Measurements from ENCODE around the gene SLCO2A1.

SLCO2A1 gene

GRCh38 chr3:133894353-133895207, 135.1 kb downstream of the SLCO2A1 start:
- no peak for DNase-seq

- DNase-seq: no peak
Measured at GRCh38 chr3:133893683-133894352, 135.9 kb downstream of the SLCO2A1 start.

- no peak for DNase-seq
Measured at GRCh38 chr3:133892541-133893231, 137.0 kb downstream of the SLCO2A1 start.

GRCh38 chr3:133891662-133892378, 137.9 kb downstream of the SLCO2A1 start:
- no peak for DNase-seq

- DNase-seq: no peak
Measured at GRCh38 chr3:133890972-133891644, 138.6 kb downstream of the SLCO2A1 start.

GRCh38 chr3:133890037-133890436, 139.7 kb downstream of the SLCO2A1 start:
- DNase-seq: no peak

- no peak for DNase-seq
Measured at GRCh38 chr3:133888726-133889340, 140.9 kb downstream of the SLCO2A1 start.

- DNase-seq: no peak
Measured at GRCh38 chr3:133887803-133888703, 141.7 kb downstream of the SLCO2A1 start.

GRCh38 chr3:133887074-133887802, 142.5 kb downstream of the SLCO2A1 start:
- DNase-seq: peak; percentile 37

- no peak for DNase-seq
Measured at GRCh38 chr3:133886031-133886722, 143.5 kb downstream of the SLCO2A1 start.

GRCh38 chr3:133884887-133885711, 144.6 kb downstream of the SLCO2A1 start:
- no peak for DNase-seq

GRCh38 chr3:133884054-133884886, 145.5 kb downstream of the SLCO2A1 start:
- no peak for DNase-seq

- no peak for DNase-seq
Measured at GRCh38 chr3:133883641-133884040, 146.1 kb downstream of the SLCO2A1 start.

GRCh38 chr3:133882986-133883586, 146.6 kb downstream of the SLCO2A1 start:
- no peak for DNase-seq

- no peak for DNase-seq
Measured at GRCh38 chr3:133881939-133882825, 147.5 kb downstream of the SLCO2A1 start.

GRCh38 chr3:133881492-133881891, 148.2 kb downstream of the SLCO2A1 start:
- no peak for DNase-seq
